Left hindlimb (tissue), 1 donor: ENCODE data around the gene FOXG1.

Source experiments
- DNase-seq: peaks from one replicate; pipeline ENCODE4 v3.0.0-alpha.2; 2018

The FOXG1 gene

DNA sequence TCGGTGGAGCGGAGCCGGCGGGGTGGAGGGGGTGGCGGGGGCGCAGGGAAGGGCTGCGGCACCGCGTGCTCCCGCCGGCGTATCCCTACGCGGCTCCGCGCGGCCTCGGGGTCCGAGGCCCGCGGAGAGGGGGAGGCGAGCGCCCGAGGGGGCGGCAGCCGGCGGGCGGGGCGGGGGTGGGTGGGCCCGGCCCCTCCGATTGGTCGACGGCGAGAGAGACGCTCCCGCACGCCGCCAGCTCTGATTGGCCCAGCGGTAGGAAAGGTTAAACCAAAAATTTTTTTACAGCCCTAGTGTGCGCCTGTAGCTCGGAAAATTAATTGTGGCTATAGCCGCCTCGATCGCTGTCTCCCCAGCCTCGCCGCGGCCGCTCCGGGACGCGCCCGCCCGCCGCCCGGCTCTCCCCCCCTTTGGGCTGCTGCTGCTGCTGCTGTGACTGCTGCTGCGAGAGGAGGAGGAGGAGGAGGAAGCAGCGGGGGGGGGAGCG, at the start of gene FOXG1:
FOXG1 (plus strand) TSS at position 319 of the 487 bp plus-strand sequence. CDS start 493 bp downstream, outside the sequence.
- peak; percentile 61 for DNase-seq

DNA sequence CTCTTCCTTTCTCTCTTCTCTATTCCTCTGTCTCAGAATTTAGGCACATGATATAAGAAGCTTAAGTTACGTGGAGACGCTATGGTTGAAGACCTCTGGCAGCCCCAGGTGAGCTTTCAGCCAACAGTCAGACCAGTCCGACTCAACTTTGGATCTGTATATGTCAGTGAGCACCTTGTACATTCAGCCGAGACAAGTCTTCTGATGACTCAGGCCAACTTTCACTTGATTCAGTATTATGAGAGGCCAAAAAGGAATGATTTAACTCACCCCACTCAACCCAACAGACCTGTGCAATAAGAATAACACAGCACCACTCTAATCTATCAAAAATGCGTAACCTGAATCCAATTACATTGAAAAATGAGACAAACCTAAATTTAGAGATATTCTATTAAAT, 47.5 kb upstream of the FOXG1 start:
- no peak for DNase-seq

DNA sequence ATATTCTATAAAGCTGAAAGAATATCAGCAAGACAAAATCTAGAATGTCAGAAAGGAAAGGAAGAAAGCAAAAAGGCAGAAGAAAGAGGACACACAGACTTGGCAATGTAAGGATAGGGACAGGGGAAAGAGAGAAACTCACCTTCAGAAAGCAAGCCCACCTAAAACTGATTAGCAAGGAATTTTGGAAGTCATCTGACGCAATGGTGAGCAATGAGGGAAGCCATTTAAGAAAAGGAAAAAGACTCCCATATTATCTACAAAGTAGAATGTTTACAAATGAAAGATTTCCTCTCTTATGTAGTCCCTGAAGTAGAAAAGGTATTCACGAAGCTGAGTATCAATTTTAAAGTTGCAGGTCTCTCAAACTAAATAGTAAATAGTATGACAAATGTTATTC, 35.2 kb upstream of the FOXG1 start:
- DNase-seq, result no peak

DNA sequence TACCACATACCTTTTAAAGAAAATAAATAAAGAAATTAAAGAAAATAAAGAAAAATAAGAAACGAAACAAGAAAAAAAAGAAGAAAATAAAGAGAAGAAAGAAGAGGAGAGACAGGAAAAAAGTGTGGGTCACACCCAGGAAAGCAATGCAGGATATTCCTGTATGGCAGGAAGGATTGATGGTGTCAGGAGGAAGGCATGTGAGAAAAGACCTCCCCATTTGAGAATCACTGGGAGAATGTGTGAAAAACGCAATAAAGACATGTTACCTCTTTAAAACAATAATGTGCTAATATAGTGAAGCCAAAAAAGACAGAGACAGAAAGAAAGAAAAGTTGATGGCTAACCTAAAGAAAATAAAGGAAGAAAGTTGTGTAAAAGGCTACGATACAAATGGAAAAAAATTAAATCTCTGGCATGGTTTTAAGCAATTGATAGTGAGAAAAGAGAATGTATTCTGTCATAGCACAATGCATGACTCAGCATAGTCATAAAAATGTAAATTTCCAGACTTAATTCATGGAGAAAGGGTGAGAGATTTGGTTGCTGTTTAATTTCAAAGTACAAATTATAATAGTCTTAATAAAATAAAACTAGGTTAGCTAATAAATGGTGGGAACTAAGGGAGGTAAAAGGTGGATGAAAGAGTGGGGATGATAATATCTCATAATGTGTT, 24.3 kb upstream of the FOXG1 start:
- no peak for DNase-seq

DNA sequence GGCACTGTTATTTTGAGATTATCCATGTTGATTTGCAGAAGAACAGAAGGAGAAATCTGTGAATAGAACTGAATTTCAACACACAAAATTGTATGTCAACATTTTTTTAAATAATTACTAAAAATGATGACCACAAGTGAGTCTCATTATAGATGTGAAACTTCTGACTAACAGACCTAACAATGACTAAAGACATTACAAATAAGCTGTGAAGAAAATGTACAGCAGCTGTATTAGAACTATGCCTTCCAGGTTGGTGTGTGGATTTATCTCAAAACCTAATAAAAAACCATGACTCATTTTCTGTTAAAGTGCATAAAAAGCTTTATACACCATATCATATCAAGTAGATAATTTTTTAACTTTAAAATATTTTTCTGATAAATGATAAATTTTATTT, 22.5 kb upstream of the FOXG1 start:
- no peak for DNase-seq

DNA sequence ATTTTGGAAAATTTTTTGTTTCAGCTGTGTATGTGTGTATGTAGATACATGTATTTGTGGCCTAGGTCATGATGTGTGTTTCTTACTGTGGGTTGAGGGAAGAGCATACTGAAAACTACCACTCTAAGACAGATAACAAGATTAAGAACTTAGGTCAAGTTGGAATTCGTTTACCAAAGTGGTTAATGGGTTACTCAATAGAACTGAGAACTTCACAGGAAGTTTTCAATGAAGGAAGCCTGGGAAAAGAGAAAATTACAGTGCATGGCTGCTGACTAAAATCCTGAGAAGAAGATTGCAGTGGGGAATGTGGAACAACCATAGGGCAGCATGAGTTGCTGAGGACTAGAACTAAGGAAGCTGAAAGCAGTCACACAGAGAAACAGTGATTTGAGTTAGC, 21.4 kb upstream of the FOXG1 start:
- DNase-seq, result no peak

DNA sequence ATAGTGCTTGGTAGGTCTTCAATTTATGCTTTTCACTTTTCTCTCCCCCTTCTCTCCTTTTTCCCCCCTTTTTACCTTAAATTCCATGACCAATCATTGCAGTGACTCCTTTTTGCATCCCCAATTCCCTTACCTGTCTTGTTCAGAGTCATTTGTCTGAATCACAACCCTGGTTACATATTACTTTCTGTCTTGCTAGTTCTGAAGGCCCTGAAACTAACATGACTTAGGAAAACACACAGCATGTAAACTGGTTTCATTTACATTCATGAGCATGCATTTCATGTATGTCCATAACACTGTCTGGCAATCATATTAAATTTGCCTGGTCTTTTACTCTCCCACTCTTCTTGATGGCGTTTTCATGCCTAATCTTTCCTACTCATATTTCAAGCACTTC, 20.3 kb upstream of the FOXG1 start:
- no peak for DNase-seq

DNA sequence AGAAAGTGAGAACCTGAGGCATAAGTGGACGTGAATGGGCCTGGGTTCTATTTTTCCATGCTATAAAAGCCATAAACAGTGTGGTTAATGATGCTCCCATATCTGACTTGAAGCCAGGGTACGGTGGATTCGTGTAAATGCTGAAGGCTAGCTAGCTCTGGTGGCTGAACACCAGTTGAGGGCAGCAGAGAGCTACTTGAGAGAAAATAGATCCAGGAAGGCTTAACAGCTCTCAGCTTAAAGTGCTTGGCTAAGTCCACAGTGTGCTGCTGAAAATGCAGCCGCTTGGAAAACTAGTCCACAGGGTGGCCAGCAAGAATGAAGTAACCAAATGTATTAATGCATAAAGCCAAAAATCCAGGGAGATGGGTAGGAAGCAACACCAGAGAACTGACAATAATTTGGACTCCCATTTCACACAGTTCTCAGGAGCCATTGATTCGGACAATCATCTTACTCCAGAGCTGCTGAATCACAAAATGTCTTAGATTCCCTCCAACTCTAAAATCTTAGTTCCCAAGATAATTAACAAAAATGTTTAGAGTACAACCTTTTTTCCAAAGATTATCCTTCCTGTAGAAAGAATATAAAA, 15.0 kb upstream of the FOXG1 start:
- no peak for DNase-seq

DNA sequence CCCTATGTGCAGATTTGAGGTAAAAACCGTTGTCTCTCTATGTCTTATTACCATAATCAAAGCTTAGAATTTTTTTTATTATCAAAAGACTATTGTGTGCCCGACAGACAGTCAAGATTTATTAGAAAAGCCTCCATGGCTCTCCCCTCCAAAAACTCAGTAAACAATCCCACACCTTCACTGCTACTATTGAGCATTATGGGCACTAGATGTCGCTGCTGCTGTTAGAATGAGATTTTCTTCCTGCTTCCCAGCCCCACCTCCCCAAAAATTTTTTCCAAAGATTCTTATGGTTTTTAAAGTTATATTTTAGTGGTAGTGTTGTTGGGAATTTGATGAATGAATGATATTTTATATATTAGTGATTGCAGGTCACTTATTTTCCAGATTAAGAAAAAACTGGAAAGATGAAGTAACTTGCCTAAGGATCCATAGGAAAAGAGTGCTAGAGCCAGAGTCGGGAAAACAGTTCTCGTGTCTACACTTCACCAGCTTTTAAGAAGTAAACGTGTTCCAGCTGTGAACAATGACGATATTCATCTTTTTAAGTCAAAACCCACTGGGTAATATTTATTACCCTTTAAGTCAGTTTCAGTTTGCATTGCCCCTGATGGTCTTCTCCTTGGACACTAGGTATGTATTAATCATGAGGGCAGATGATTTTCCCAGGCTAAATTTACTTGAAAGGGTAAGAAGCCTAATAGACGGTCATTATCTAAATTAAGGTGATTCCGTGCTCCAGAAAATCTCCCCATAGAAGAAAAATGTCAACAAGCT, 12.2 kb upstream of the FOXG1 start:
- no peak for DNase-seq

DNA sequence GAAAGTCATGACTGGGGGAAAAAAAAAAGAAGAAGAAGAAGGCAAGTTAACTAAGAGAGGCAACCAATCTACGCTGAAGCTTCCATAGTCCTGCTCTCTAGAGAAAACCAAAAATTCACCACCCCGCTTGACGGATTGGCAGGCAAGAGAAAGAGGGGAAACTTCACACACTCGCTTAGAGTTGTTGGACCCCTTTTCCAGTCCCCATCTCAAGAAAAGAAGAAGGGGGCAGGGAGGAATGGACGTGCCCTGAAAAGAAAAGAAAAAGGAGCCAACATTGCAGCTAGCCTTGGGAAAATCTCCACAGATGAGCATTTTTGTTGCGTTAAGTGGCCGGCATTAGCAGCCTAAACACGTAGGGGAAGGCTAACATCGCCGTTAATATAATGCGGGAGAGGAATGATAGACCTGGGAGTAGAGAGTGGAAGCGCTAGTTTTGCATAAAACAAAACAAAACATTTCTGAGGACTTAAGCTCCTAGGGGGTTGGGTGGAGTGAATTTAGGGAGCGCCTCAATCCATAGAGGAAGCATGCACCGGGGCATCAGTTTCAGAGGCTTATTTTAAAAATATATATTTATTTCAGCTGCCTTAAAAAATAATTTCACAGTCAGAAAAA, 11.3 kb upstream of the FOXG1 start:
- no peak for DNase-seq

DNA sequence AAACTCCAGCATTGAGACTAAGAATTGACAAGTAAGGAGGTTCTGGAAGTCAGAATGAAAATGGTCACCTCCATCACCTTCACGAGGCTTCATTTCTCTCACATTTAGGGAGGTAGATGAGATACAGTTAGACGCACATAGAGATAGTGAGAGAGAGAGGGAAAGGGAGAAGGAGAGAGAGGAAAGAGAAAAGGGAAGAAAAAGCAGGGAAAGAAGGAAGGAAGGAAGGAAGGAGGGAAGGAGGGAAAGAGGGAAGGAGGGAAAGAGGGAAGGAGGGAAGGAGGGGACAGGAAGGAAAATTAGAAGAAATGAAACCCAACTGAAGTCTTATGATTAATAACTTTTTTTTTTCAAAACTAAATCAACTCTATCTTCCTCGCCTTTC, 10.7 kb upstream of the FOXG1 start:
- DNase-seq, result no peak

DNA sequence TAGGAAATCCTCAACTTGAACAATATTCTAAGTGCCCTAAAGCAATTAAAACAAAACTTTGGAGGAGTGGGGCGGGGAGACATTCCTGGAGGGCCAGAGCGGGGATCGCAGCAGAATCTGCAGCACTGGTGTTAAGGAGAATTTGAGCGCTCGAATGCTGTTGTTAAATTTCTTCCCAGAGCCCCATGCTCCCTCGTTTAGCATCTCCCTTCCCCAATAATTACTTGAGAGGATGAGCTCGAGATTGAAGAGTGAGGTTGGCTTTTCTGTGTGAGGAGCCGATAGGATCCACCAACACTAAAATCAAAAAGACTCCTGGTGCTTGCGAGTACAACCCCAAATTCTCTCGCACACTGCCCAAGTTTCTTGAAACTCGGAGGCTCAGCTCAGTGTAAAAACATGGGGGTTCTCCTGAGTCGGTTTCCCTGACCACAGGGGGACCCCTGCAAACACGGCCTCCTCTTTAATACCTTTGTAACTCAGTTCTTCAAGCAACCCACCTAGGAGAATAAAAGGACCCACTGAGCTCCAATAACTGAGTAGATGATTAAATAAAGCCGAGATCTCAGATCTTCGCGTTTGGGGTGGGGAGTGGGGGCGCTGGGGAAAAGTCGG, 10.2 kb upstream of the FOXG1 start:
- DNase-seq, result no peak

DNA sequence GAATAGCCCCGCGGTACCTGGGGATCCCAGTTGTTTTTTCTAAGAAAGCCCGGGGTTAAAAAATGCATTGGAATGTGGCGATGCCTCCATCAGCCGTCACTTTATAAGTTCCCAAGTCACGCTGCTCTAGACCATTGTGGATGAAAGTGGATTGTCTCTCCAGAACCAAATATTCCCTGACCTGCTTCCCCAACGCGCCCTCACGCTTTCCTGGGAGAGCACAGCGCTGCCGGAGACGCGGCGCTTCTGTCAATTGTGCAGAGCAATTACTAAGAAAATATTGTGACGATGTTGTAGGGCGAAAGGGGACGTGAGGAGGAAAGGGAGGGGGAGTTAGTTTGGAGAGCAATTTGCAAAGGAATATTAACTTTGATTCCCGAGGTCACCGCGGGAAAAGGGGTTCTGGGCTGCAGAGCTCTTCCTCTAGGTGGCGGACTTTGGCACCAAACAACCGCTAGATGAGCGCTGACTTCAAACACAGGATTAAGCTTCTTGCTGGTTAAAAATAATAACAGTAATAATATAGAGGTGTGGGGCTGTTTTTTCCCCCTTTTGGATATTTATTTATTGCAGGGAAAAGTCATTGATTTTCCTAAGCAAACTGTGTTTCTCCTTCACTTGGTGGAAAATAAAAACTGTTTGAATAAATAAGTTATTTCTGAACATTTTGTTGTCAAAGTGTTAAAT, 9.6 kb upstream of the FOXG1 start:
- DNase-seq, result no peak

DNA sequence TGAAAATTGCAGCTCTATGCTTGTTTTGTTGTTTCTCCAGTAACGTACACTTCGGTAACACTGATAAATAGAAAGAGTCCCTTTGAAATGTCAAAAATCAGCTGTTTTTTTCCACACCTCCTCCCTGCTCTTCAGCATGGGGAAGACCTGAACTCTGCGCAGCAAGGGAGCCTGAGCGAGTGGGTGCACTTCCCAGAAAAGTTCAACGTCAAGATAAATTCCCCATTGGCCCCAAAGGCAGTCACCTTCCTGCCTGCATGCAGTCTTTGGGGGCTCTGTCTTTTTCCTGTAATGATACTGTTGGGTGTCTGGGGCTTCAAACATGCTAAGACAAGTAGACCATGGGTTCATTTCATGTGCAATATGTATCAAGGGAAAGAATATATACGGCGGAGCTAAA, 8.8 kb upstream of the FOXG1 start:
- DNase-seq, result no peak

DNA sequence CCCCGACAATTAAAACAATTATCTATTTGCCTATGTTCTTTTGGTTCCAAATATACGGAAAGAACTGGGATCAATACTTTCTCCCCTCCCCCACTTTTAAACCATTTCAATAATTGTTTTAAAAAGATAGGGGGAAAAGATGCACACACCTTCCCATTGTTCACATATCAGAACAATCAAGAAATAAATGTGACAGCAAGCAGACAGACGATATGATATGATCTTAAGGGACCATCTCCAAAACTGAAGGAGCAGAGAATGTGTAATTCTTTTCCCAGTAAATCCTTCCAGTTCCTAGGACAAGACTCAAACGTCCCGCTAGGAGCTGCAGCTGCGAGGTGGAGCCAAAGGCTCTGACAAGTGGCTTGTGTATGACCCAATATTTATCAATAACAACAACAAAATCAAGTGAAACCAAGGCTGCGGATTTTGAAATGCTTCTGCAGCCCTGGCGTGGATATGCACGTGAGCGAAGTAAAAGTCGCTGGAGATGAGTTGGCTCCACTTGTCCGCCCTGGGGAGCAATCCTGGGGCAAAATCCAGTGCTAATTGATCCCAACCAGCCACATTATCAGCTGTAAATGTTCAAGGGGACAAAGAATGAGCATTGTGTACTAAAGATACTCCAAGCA, 8.2 kb upstream of the FOXG1 start:
- no peak for DNase-seq

DNA sequence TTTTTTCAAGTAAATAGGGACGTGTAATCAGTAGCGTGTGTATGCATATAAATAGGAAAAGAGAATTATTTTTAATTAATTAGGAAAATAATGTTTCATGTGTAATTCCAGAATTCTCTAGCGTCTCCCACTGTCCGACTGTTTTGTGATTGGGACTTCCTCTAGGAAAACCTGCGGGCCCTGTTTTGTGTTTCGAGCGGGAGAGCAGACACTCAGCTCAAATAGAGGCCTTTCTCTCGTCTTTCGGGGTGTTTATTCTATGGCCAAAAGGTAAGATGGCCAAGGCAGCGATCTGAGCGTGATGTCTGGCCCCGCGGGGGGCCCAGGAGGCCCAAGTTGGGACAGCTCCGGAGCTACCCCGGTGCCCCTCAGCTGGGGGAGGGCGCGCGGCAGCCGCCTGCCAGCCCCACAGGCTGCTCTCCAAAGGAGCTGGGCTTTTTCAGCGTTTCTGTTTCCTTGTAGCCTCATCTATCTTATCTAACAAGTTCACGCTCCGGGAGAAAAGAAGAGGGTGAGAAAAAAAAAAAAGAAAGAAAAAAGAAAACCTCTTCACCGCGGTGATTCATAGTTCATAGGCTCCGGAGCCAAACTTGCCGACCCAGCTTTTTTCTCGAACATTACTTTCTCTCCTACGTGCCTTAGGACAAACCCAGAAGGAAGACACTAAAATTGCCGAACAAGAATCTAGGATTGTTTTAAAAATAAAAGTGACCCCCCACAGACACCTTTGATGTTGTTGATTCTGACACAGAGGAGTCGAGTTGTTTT, 7.5 kb upstream of the FOXG1 start:
- no peak for DNase-seq

DNA sequence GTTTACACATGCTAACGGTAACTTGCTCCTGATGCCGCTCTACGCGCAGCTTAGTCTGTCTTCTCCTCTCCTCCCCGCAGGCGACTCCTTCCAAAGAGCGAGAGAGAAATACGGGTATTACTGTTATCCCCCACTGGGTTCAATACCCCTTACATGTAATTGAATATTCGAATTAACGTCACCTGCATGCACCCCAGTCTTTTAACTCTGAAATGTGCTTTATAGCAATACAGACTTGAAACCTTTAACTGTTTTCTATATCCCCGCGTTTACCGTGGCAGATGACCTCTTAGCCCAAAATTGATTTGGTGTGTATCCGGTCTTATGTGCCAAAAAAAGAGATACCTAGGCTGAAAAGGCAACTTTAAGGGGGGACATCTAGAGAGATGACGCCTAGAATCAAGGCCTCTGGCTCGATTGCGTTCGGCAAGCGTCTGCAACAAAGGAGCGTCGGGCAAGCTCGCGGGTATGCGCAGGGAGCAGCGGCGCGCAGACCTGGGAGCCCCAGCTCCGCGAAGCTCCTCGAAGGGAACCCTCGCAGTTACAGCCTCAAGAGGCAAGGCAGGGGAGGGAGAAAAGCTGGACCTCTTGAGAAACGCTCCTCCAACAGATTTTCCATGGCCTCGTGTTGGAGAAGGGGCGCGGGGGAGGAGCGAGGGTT, 6.8 kb upstream of the FOXG1 start:
- DNase-seq, result no peak

DNA sequence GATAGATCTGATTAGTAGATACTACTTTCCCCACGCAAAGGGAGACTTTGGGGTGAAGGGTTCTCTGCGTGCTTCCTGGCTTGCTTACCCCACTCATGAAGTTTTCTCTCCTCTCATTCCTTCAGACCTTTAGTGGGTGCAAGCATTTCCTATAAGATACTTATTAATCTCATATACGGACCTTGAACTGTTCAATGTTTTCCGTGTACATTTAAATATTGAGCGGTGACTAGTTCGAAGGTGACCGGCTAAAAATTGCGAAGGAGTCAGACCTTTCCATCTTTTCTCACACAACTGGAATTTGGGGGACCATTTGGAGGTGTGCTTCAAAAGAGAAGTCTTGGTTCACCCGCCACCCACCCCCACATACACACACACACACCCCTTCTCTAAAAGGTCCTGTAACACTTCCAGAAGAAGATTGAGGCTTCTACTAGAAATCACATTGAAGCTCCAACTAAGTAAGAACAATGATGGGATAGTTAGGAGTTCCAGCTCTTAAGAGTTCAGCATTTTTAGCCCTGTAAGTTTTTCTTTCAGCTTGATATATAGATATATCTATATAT, 6.1 kb upstream of the FOXG1 start:
- DNase-seq, result no peak

DNA sequence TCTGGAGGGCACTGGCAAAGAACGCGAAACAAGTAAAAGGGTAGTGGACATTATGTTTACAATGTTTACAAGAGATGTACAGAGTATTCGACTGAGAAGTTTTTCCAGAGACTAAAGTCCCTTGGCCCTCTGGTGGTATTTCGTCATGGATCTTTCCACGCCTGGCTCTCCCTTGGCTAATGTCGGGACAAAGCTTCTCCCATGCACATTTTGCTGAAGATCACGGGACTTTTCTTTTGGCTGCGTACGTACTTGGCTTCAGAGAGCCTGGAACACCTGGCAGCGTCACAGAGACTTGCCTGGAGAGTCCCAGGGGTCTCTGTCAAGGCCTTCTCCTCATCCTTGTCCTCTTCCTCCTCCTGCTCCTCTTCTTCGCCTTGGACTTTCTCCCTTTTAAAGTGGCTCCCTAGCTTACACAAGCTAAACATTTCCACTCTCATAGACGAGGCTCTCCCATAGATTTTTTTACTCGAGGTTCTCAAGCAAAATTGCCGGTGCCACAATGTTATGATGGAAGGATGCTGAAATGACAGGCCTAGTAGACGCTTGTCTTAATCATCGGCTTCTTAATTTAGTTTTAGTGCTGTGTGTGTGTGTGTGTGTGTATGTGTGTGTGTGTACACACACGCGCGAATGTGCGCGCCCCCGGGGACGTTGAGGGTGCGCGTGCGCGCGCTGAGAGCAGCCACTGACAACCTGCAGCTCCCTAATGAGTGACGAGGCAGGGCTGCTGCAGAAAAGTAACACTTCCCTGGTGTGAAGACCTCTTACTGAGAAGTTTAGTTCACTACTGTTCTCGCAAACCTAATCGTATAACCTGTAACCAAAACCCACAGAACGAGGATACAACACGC, 4.9 kb upstream of the FOXG1 start:
- no peak for DNase-seq
